Cortex of kidney (tissue), 1 donor: Measurements from ENCODE around the gene BRDT.

Experiments
- DNase-seq: peaks from one replicate; lab custom pipeline; 2025; lab: John Stamatoyannopoulos, UW

BRDT gene

DNA sequence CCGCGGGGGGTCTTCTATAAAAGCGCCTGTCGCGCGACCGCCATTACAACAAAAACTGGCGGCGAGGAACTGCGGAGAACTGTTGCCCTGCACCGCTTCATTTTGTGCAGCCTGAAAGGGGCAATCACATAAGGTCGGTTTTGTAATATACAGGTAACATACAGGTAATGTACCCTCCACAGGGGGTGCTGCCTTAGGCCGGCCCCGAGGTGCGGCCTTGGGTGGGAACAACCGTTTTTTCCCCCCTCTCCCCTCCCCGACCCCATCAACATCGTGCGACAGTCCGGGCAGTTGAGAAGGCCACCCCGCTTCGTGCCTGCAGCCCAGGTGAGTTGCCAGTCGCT lies at the start of gene BRDT:
BRDT (plus strand) TSS at position 46 of the 344 bp plus-strand sequence. CDS start 13,354 bp downstream, outside the sequence.
- no peak for DNase-seq

DNA sequence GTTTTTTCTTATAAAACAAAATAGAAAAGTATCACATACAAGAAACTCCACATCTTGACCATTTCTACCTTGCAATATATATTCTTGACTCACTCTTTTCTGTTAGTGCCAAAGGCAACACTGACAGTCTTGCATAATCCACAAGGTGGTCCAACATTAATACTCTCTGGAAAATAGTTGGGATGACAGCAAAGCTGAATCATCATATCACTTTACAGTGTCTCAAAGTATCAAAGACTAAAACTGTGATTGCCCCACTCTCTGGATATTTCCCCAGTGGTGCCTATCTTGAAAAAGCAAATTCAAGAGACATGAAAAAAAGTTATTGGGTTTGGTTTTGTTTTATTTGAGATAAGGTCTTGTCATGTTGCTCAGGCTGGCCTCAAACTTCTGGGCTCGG lies 48.6 kb upstream of the BRDT start:
- no peak for DNase-seq

DNA sequence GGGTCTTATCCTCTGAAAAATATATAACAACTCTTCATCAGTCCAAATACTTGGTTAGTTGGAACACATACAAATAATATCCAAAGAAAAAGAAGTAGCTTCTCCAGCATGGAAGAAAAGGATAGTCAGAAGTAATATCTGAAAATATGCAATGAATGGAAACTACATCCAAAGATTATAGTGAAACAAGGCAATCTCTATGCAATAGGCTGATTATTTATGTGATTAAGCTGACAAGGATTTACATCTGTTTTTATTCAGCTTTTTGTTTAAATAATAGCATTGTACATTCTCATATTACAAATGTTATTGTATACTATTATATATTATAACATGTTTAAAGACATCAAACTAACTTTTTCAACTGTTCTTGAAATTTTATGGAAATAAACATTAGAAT lies 48.0 kb upstream of the BRDT start:
- DNase-seq, result no peak

- no peak for DNase-seq
Measured at GRCh38 chr1:91912266-91912665, 36.9 kb upstream of the BRDT start.

DNA sequence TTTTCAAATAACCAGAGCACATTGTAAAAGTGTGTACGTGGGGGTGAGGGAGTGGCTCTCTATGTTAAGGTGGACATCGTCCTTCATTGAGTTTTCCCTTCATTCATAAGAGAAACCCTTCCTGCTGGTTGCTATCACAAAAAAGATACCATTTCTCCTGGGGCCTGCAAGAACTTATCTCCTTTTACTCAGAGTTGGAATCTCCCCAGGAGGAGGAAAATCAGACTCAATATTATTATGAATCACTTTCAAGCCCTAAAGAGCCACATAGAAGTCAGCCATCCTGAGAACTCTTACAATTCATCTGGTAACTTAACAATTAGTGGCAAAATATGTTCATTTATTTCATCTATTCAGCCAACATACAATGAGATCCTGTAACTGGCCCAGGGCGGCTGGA lies 36.2 kb upstream of the BRDT start:
- DNase-seq, result no peak

- DNase-seq, result no peak
Measured at GRCh38 chr1:91916046-91916445, 33.2 kb upstream of the BRDT start.

DNA sequence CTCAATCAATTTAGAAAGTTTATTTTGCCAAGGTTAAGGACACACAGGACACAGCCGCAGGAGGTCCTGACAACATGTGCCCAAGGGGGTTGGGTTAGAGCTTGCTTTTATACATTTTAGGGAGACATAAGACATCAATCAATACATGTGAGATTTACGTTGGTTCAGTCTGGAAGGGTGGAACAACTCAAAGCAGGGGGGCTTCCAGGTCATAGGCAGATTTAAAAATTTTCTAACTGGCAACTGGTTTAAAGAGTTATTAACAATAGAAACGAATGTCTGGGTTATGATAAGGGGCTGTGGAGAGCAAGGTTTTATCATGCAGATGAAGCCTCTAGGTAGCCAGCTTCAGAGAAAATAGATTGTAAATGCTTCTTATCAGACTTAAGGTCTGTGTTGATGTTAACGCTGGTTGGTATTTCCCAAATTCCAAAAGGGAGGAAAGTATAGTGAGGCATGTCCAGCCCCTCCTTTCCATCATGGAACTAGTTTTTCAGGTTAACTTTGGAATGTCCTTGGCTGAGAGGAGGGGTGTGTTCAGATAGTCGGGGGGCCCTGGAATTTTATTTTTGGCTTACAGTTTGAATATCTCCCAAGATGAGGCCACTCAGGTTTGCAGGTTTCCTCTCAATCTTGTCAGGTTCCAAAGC lies 32.3 kb upstream of the BRDT start:
- no peak for DNase-seq

- no peak for DNase-seq
Measured at GRCh38 chr1:91919962-91920361, 29.2 kb upstream of the BRDT start.

DNA sequence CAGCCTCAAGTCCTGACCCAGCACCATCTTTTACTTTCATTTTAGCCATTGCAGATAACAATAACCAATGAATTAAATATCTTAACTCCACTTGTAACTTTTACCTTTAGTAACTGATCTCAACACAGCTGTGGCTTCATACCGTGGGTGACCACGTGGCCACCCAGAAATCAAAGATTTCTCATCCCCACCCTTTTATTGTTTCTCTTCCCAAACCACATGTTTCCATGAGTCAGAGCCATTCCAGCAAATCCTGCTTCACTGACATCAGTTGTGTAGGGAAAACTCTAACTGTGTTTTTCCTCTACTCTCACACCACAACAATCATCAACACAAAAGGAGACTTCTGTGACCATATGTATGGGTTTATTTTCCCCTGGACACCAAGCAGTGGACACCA lies 25.1 kb upstream of the BRDT start:
- DNase-seq, result no peak

DNA sequence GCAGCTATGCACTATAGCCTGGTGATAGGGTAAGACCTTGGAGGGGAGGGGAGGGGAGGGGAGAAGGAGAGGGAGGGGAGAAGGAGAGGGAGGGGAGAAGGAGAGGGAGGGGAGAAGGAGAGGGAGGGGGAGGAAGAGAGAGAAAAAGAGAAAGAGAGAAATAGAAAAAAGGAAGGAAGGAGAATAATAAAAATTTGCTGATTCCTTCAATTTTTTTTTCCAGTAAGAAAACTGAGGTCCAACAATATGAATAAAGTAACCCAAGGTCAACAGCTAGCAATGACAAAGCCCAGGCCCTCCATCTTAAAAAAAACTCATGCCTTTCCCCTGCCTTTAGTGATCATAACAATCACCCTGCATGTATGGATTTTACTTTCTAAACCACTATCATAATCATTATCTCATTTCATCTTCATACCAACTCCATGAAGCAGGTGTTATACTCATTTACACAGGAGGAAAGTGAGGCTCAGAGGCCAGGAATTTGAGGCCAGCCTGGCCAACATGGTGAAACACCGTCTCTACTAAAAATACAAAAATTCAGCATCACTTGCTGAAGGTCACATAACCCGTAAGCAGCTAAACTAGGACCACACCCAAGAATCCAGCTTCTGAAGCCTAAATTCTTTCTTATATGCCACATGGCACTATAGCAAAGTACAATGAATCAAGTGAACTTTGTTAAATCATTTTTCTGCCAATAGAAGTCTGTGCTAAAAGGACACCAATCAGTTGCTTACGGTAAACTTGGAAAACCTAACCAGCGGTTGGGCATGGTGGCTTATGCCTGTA lies 23.4 kb upstream of the BRDT start:
- DNase-seq, result no peak

GRCh38 chr1:91928026-91928425 lies 21.2 kb upstream of the BRDT start:
- DNase-seq, result no peak

DNA sequence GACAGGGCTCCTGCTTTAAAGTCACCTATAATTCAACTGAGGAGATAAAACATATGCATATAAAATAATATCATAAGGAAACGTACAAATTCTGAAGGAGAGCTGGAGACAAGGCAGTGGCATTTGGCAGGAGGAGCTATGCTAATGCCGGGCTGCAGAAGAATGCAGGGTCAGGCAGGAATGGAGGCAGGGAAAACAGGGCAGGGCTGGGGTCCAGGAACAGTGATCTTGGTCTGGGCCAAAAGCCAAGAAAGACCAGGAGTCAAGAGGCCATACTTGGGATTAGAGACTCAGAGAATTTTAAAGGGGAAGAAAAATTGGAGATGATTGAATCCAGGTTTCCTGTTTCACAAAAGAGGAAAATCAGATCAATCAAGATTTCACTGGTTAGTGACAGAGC lies 20.0 kb upstream of the BRDT start:
- no peak for DNase-seq

DNA sequence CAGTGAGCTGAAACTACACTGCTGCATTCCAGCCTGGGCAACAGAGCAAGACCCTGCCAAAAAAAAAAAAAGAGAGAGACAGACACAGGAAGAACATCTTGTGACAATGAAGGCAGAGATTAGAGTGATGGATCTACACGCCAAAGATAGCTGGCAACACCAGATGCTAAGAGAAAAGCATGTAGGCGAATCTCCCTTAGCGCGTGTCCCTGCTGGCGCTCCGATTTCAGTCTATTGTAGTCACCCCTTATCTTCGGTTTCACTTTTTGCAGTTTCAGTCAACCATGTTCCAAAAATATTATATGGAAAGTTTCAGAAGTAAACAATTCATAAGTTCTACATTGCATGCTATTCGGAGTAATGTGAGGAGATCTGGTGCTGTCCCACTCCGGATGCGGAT lies 11.6 kb upstream of the BRDT start:
- no peak for DNase-seq

DNA sequence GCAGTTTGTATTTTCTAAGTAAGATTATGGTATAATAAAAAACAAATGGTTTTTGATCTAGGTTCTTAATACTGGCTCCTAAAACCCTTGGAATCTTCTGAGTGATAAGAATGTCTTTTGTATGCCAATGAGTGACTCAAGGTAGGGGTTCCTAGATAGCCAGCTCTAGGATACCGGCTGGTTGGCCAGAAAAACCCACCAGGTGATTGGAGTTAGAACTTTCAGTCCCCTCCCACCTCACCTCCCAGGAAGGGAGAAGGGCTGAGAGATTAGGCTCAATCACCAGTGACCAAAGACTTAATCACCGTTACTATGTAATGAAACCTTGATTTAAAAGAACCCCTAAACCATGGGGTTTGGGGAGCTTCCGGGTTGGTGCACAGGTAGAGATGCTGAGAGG lies 8.7 kb upstream of the BRDT start:
- DNase-seq, result no peak

DNA sequence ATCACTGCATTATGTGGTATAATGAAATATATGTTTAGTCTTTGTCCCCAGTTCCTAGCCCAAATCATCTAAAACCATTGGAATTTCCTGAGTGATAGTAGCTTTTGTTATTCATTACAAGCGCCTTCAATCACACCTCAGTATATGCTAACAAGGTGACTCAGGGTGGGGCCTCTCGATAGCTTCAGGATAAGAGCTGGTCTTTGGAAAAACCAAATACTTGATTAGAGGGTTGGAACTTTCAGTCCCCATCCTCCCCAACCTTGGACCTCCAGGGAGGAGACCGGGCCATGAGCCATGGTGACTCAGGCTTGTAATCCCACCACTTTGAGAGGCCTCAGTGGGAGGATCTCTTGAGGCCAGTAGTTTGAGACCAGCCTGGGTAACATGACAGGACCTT lies 5.1 kb upstream of the BRDT start:
- DNase-seq, result no peak

DNA sequence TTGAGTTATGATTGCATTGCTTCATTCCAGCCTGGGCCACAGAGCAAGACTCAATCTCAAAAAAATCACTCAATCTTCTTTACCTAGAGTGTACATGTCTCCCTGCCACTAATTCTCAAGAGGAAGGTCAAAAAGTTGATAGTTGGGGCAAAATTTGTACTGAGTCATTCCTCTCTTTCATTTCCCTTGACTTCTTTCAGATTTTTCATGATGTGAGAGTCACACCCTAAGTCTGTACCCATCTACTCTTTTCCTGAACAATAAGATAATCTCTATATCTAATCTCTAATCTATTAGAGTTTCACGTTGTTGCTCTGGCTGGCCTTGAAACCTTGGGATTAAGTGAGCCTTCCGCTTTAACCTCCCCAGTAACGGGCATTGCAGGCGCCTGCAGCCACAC lies 1.1 kb upstream of the BRDT start:
- DNase-seq, result no peak

- no peak for DNase-seq
Measured at GRCh38 chr1:91948501-91949355, 473 bp upstream of the BRDT start.

- no peak for DNase-seq
Measured at GRCh38 chr1:91952187-91952586, 3.0 kb downstream of the BRDT start.

DNA sequence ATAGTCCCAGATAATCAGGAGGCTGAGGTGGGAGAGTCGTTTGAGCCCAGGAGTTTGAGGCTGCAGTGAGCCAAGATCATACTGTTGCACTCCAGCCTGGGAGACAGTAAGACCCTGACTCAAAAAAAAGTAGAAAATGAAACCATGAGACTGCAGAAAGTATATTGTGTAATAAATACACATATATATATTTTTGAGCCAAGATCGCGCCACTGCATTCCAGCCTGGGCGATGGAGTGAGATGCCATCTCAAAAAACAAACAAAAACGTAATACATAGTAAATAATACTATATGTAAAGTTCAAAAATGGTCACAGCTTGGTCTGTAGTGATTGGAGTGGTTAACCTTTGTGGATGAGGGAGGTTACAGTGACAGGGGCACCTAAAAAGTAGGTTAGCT lies 9.7 kb downstream of the BRDT start:
- DNase-seq, result no peak

GRCh38 chr1:91968334-91968733 lies 19.1 kb downstream of the BRDT start:
- no peak for DNase-seq

DNA sequence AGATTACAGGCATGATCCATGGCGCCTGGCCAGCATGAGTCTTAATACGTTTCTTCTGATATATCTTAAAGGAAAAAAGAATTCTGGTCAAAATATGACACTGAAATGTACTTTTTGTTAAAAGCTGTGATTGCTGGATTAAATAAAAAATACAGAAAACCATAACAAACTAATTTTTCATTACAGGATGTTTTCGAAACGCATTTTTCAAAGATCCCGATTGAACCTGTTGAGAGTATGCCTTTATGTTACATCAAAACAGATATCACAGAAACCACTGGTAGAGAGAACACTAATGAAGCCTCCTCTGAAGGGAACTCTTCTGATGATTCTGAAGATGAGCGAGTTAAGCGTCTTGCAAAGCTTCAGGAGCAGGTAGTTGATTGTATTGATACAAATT lies 30.2 kb downstream of the BRDT start:
- DNase-seq, result no peak

DNA sequence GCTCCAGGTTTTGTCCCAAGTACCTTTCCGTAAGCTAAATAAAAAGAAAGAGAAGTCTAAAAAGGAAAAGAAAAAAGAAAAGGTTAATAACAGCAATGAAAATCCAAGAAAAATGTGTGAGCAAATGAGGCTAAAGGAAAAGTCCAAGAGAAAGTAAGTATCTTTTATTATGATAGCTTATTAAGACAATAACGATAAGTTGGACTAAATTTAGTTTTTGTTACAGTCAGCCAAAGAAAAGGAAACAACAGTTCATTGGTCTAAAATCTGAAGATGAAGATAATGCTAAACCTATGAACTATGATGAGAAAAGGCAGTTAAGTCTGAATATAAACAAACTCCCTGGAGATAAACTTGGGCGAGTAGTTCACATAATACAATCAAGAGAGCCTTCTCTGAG lies 31.5 kb downstream of the BRDT start:
- DNase-seq, result no peak

- DNase-seq, result no peak
Measured at GRCh38 chr1:91981996-91982609, 32.9 kb downstream of the BRDT start.
